Vagina (tissue), 2 donors: Measurements from ENCODE around the gene STT3B. TPM values are rescaled to one million over a fixed set of nuclear protein-coding genes. Genes with fewer than 3 reads are reported as not detected.
"Not testable (repeated sequence)": the region's sequence is repeated elsewhere in the genome, so short reads cannot be mapped to it uniquely, and the experiment has no call there.

Source experiments
- DNase-seq, 2 donors: peaks; one replicate each; pipeline ENCODE4 v3.0.0-alpha.2; 2017; ENCODE audit errors: extremely low spot score in 2 of 2
- H3K27ac ChIP-seq: fragments of 200-600 bp; sonication (generic); one replicate; pipeline ENCODE4 v1.5.1; 2019
- H3K27me3 ChIP-seq: fragments of 200-600 bp; sonication (generic); one replicate; pipeline ENCODE4 v1.5.1; 2019
- H3K36me3 ChIP-seq, 2 donors: fragments of 200-600 bp; sonication (generic); one replicate each; pipeline ENCODE4 v1.5.1; 2017 to 2019
- H3K4me1 ChIP-seq: fragments of 200-600 bp; sonication (generic); one replicate; pipeline ENCODE4 v1.5.1; 2019
- H3K4me3 ChIP-seq, 2 donors: fragments of 200-600 bp; sonication (generic); 1 replicate in 1 of 2; 2 replicates in 1 of 2; pipeline ENCODE4 v1.5.1; 2016 to 2019
- H3K9me3 ChIP-seq: fragments of 200-600 bp; sonication (generic); one replicate; pipeline ENCODE4 v1.5.1; 2019
- CTCF ChIP-seq, 3 experiments: fragments of 450-650 bp in 2 of 3; fragments of 200-600 bp in 1 of 3; sonication (generic) in 1 of 3; IDR thresholded peaks; one replicate each; pipeline ENCODE4 v1.5.1; 2017 to 2019; ENCODE audit warnings: antibody characterized with exemption in 3 of 3, mild to moderate bottlenecking in 2 of 3, moderate library complexity in 2 of 3
- POLR2A ChIP-seq, 2 donors: fragments of 450-650 bp; IDR thresholded peaks; one replicate each; pipeline ENCODE4 v1.6.1; 2017; ENCODE audit warnings: antibody characterized with exemption in 2 of 2, mild to moderate bottlenecking in 2 of 2, moderate library complexity in 2 of 2
- POLR2AphosphoS5 ChIP-seq, 2 donors: sonication (generic); formaldehyde crosslinking; IDR thresholded peaks; one replicate each; pipeline ENCODE4 v1.9.0; 2017; ENCODE audit warnings: antibody characterized with exemption in 2 of 2, mild to moderate bottlenecking in 2 of 2, low read depth in 1 of 2; ENCODE audit not compliant: insufficient read depth in 1 of 2
- intact Hi-C: fragments of 100-400 bp; cut with DNase I; formaldehyde crosslinking; loops from one replicate; pipeline ENCODE4 v1.15.1; 2023
- total RNA-seq: library from RNA; depleted of rRNA; stranded (reverse); fragments of >200 nt; gene quantifications from one replicate; pipeline ENCODE4 v1.2.3, GENCODE V29; 2016

The STT3B gene
- total RNA-seq, 1 donor from 2014 or later = 65.3 TPM

GRCh38 chr3:31499281-31499680, 33.4 kb upstream of the STT3B start:
- no peaks in the 10 kb centered on the region for H3K9me3 ChIP-seq
- H3K36me3 ChIP-seq = no peaks in the 10 kb centered on the region
- H3K4me1 ChIP-seq = no peaks in the 10 kb centered on the region
- TF ChIP-seq POLR2AphosphoS5 (IDR thresholded peaks at IDR 0.05; ENCODE audit: insufficient read depth in 1 of 2, low read depth in 1 of 2) (no peak), POLR2A (IDR thresholded peaks at IDR 0.05) (no peak), CTCF (IDR thresholded peaks at IDR 0.05) (no peak)
- DNase-seq = no peak
- H3K4me3 ChIP-seq = no peak overlapping the region
- intact Hi-C loops = no loop called here
- no peaks in the 10 kb centered on the region for H3K27me3 ChIP-seq
- H3K27ac ChIP-seq = no peak overlapping the region

GRCh38 chr3:31502803-31503221, 29.9 kb upstream of the STT3B start:
- no peaks in the 10 kb centered on the region for H3K4me1 ChIP-seq
- TF ChIP-seq POLR2A (IDR thresholded peaks at IDR 0.05) = no peak
- TF ChIP-seq POLR2AphosphoS5 (IDR thresholded peaks at IDR 0.05; ENCODE audit: insufficient read depth in 1 of 2, low read depth in 1 of 2) = no peak
- no peak for TF ChIP-seq CTCF (IDR thresholded peaks at IDR 0.05)
- intact Hi-C loops = no loop called here
- H3K36me3 ChIP-seq = no peaks in the 10 kb centered on the region
- H3K9me3 ChIP-seq = no peaks in the 10 kb centered on the region
- no peak for DNase-seq
- no peak overlapping the region for H3K4me3 ChIP-seq
- no peak overlapping the region for H3K27ac ChIP-seq
- H3K27me3 ChIP-seq = no peaks in the 10 kb centered on the region

DNA sequence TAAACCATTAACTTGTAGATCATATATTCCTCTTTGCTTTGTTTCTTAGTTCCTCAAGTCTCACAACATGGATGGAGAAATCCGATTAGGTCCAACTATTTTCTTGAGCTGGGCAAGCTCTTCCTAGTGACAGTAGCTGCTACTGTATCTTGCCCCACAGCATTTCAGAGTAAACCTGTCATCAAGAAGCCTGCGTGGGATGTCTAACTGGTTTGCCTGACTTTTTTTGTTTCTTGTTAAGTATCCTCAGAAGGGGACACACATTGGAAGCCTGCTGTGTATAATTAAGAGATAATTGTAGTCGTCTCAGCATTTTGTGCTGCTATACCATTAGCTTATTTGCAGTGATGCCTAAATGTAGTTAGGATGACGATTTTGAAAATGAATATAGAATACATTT, 29.3 kb upstream of the STT3B start:
- intact Hi-C loops = no loop called here
- Histone ChIP-seq H3K4me3 (no peak overlapping the region), H3K27me3 (no peaks in the 10 kb centered on the region), H3K27ac (no peak overlapping the region), H3K9me3 (no peaks in the 10 kb centered on the region), H3K4me1 (no peaks in the 10 kb centered on the region), H3K36me3 (no peaks in the 10 kb centered on the region)
- no peak for TF ChIP-seq CTCF (IDR thresholded peaks at IDR 0.05)
- no peak for TF ChIP-seq POLR2AphosphoS5 (IDR thresholded peaks at IDR 0.05; ENCODE audit: insufficient read depth in 1 of 2, low read depth in 1 of 2)
- TF ChIP-seq POLR2A (IDR thresholded peaks at IDR 0.05) = no peak
- no peak for DNase-seq

DNA sequence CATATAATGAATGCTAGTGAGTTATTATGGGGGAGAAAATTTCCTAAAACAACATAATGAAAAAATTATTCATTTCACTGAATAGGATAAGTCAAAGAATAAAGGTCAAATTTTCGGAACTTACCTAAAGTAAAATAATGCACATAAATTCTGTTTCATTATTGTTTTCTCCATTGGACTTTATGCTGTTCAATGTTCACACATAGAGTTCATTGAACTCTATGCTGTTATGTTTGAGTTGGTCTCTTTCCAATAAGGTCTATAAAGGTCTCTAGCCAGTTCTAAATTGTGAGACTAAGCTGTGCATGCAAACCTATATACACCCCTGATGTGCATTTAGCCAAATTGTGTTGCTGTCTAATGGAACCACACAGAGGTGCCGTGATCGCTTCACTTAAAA, 28.5 kb upstream of the STT3B start:
- H3K4me3 ChIP-seq = no peak overlapping the region
- H3K4me1 ChIP-seq = no peaks in the 10 kb centered on the region
- no peaks in the 10 kb centered on the region for H3K9me3 ChIP-seq
- DNase-seq = no peak
- no peak for TF ChIP-seq POLR2A (IDR thresholded peaks at IDR 0.05)
- TF ChIP-seq POLR2AphosphoS5 (IDR thresholded peaks at IDR 0.05; ENCODE audit: insufficient read depth in 1 of 2, low read depth in 1 of 2) = no peak
- TF ChIP-seq CTCF (IDR thresholded peaks at IDR 0.05) = no peak
- no peaks in the 10 kb centered on the region for H3K36me3 ChIP-seq
- no peak overlapping the region for H3K27ac ChIP-seq
- no peaks in the 10 kb centered on the region for H3K27me3 ChIP-seq
- intact Hi-C loops = no loop called here

GRCh38 chr3:31505371-31506048, 27.2 kb upstream of the STT3B start:
- TF ChIP-seq POLR2A (IDR thresholded peaks at IDR 0.05) (no peak), POLR2AphosphoS5 (IDR thresholded peaks at IDR 0.05; ENCODE audit: insufficient read depth in 1 of 2, low read depth in 1 of 2) (no peak), CTCF (IDR thresholded peaks at IDR 0.05) (no peak)
- Histone ChIP-seq H3K36me3 (no peaks in the 10 kb centered on the region), H3K4me3 (no peak overlapping the region), H3K27me3 (no peaks in the 10 kb centered on the region), H3K9me3 (no peaks in the 10 kb centered on the region), H3K4me1 (no peaks in the 10 kb centered on the region), H3K27ac (no peak overlapping the region)
- no peak for DNase-seq
- intact Hi-C loops = no loop called here

GRCh38 chr3:31506515-31506914, 26.2 kb upstream of the STT3B start:
- H3K36me3 ChIP-seq = not testable (repeated sequence)

More at GRCh38 chr3:31506515-31506914, 26.2 kb upstream of the STT3B start:
- H3K9me3 ChIP-seq, H3K27me3 ChIP-seq, H3K4me3 ChIP-seq, H3K27ac ChIP-seq, intact Hi-C loops, H3K4me1 ChIP-seq, DNase-seq: not testable (repeated sequence)
